H4 (cell line): ENCODE results near the gene YEATS4. TPM values are rescaled to one million over a fixed set of nuclear protein-coding genes. Genes with fewer than 3 reads are reported as not detected.

Experiments
- DNase-seq: peaks from one replicate; pipeline ENCODE4 v3.0.0-alpha.2; 2015; ENCODE audit warnings: low spot score
- total RNA-seq: library from RNA; depleted of rRNA; stranded (reverse); fragments of >200 nt; shearing (Covaris generic); gene quantifications from 2 replicates; pipeline ENCODE4 v1.2.3, GENCODE V29; 2014

The YEATS4 gene
- total RNA-seq, 1 experiment from 2014 or later: 33.1 TPM

GRCh38 chr12:69392179-69392928 is 32.8 kb downstream of the YEATS4 start:
- no peak for DNase-seq

GRCh38 chr12:69396041-69396440 is 36.5 kb downstream of the YEATS4 start:
- DNase-seq: no peak

- DNase-seq: no peak
Measured at GRCh38 chr12:69396963-69397362, 37.4 kb downstream of the YEATS4 start.

- DNase-seq: no peak
Measured at GRCh38 chr12:69397978-69398377, 38.4 kb downstream of the YEATS4 start.

- DNase-seq: no peak
Measured at GRCh38 chr12:69401940-69402339, 42.4 kb downstream of the YEATS4 start.

GRCh38 chr12:69404851-69405565 is 45.5 kb downstream of the YEATS4 start:
- no peak for DNase-seq

GRCh38 chr12:69405566-69405865 is 46.0 kb downstream of the YEATS4 start:
- peak; percentile 68 for DNase-seq

GRCh38 chr12:69406217-69406616 is 46.7 kb downstream of the YEATS4 start:
- DNase-seq: no peak

- DNase-seq: no peak
Measured at GRCh38 chr12:69410571-69410970, 51.0 kb downstream of the YEATS4 start.

GRCh38 chr12:69412655-69413054 is 53.1 kb downstream of the YEATS4 start:
- DNase-seq: no peak

GRCh38 chr12:69415471-69416275 is 56.1 kb downstream of the YEATS4 start:
- peak; percentile 53 for DNase-seq

- DNase-seq: no peak
Measured at GRCh38 chr12:69417231-69417630, 57.7 kb downstream of the YEATS4 start.

GRCh38 chr12:69417741-69418167 is 58.2 kb downstream of the YEATS4 start:
- DNase-seq: no peak

GRCh38 chr12:69419701-69420100 is 60.2 kb downstream of the YEATS4 start:
- DNase-seq: no peak

- DNase-seq: no peak
Measured at GRCh38 chr12:69421548-69421947, 62.0 kb downstream of the YEATS4 start.

- DNase-seq: no peak
Measured at GRCh38 chr12:69423037-69423905, 63.7 kb downstream of the YEATS4 start.

GRCh38 chr12:69425417-69425816 is 65.9 kb downstream of the YEATS4 start:
- DNase-seq: no peak

- no peak for DNase-seq
Measured at GRCh38 chr12:69428351-69429073, 69.0 kb downstream of the YEATS4 start.

GRCh38 chr12:69430942-69431590 is 71.5 kb downstream of the YEATS4 start:
- DNase-seq: no peak

- no peak for DNase-seq
Measured at GRCh38 chr12:69431591-69432222, 72.2 kb downstream of the YEATS4 start.
